Measurements from ENCODE around the gene SEPTIN14. TPM values are rescaled to one million over a fixed set of nuclear protein-coding genes. Genes with fewer than 3 reads are reported as not detected.
"Not testable (repeated sequence)": the region's sequence is repeated elsewhere in the genome, so short reads cannot be mapped to it uniquely, and the experiment has no call there.

The SEPTIN14 gene
- total and polyA plus RNA-seq, 2 of the 13 experiments (the other 11 are each of a cell fraction or from before 2014, with no cell fraction given), result not detected

DNA sequence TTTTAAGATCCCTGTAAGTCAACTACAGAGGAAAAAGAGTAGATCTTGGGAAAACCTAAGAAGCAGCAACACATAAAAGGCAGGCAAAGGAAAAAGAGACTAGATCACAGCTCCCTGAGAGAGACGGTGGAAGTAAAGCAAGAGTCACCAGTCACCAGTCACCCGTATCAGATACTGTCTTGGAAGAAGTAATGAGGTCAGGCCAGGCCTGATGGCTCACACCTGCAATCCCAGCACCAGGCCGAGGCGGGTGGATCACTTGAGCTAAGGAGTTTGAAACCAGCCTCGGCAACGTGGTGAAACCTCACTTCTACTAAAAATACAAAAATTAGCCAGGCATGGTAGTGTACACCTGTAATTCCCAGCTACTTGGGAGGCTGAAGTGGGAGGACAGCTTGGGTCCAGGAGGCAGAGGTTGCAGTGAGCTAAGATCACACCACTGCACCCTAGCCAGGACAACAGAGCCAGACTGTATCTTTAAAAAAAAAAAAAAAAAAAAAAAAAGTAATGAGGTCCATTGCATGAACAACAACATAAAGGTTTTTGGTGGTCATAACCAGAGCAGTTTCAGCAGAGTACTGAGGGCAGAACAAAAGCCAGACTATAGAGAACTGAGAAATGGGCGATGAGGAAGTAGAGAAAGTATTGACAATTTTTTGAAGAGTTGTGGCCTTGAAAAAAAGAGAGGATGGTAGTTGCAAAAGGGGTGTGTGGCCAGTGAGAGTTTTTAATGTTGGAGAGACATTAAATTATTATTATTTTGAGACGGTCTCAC, 41.6 kb upstream of the SEPTIN14 start (continued):
- TF ChIP-seq GFI1 (CRISPR knock-in tag; IDR thresholded peaks at IDR 0.05; ENCODE audit: borderline replicate concordance), result no peak
- TF ChIP-seq, protein P1, sequence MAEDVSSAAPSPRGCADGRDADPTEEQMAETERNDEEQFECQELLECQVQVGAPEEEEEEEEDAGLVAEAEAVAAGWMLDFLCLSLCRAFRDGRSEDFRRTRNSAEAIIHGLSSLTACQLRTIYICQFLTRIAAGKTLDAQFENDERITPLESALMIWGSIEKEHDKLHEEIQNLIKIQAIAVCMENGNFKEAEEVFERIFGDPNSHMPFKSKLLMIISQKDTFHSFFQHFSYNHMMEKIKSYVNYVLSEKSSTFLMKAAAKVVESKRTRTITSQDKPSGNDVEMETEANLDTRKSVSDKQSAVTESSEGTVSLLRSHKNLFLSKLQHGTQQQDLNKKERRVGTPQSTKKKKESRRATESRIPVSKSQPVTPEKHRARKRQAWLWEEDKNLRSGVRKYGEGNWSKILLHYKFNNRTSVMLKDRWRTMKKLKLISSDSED (CRISPR knock-in tag; IDR thresholded peaks at IDR 0.05), result no peak
- TF ChIP-seq, protein P2, sequence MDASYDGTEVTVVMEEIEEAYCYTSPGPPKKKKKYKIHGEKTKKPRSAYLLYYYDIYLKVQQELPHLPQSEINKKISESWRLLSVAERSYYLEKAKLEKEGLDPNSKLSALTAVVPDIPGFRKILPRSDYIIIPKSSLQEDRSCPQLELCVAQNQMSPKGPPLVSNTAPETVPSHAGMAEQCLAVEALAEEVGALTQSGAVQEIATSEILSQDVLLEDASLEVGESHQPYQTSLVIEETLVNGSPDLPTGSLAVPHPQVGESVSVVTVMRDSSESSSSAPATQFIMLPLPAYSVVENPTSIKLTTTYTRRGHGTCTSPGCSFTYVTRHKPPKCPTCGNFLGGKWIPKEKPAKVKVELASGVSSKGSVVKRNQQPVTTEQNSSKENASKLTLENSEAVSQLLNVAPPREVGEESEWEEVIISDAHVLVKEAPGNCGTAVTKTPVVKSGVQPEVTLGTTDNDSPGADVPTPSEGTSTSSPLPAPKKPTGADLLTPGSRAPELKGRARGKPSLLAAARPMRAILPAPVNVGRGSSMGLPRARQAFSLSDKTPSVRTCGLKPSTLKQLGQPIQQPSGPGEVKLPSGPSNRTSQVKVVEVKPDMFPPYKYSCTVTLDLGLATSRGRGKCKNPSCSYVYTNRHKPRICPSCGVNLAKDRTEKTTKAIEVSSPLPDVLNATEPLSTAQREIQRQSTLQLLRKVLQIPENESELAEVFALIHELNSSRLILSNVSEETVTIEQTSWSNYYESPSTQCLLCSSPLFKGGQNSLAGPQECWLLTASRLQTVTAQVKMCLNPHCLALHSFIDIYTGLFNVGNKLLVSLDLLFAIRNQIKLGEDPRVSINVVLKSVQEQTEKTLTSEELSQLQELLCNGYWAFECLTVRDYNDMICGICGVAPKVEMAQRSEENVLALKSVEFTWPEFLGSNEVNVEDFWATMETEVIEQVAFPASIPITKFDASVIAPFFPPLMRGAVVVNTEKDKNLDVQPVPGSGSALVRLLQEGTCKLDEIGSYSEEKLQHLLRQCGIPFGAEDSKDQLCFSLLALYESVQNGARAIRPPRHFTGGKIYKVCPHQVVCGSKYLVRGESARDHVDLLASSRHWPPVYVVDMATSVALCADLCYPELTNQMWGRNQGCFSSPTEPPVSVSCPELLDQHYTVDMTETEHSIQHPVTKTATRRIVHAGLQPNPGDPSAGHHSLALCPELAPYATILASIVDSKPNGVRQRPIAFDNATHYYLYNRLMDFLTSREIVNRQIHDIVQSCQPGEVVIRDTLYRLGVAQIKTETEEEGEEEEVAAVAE (CRISPR knock-in tag; IDR thresholded peaks at IDR 0.05; ENCODE audit: borderline replicate concordance), result no peak
- no peak for TF ChIP-seq ZNF569 (CRISPR knock-in tag; IDR thresholded peaks at IDR 0.05; ENCODE audit: borderline replicate concordance)

DNA sequence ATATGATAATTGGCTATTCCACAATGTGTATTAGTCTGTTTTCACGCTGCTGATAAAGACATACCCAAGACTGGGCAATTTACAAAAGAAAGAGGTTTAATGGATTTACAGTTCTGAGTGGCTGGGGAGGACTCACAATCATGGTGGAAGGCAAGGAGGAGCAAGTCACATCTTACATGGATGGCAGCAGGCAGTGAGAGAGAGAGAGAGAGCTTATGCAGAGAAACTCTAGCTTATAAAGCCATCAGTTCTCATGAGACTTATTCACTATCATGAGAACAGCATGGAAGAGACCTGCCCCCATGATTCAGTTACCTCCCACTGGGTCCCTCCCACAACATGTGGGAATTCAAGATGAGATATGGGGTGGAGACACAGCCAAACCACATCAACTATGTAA, 38.5 kb upstream of the SEPTIN14 start:
- H3K4me1 ChIP-seq (ENCODE audit: insufficient read depth, low read length); DNase-seq (ENCODE audit: low spot score); H3K27ac ChIP-seq (ENCODE audit: extremely low read length, insufficient read depth, low read length); FAIRE-seq; POLR2A ChIA-PET; ATAC-seq; H3K4me2 ChIP-seq (ENCODE audit: low read depth, low read length); H3K27me3 ChIP-seq (ENCODE audit: control insufficient read depth in 1 of 2, insufficient read depth in 2 of 2, low read length in 2 of 2); intact Hi-C loops (cut with micrococcal nuclease; ENCODE audit: unreplicated experiment); H3K79me2 ChIP-seq (ENCODE audit: insufficient read depth, low read length); H3K9ac ChIP-seq (ENCODE audit: insufficient read depth, low read depth, low read length); BruUV-seq (replicated peaks); H3K36me3 ChIP-seq (replicated peaks in 1 of 2; ENCODE audit: control insufficient read depth in 1 of 2, insufficient read depth in 2 of 2, low read length in 2 of 2); in situ Hi-C loops (cut with HindIII; ENCODE audit: extremely low pct_ligation_motif_present, low pct_unique_long_range_greater_than_20kb); H4K20me1 ChIP-seq (ENCODE audit: insufficient read depth, low read length); H3K4me3 ChIP-seq (replicated peaks in 1 of 3; ENCODE audit: insufficient read depth in 1 of 3, low read depth in 2 of 3, low read length in 3 of 3); H3K9me3 ChIP-seq (ENCODE audit: low read length); H2AFZ ChIP-seq (ENCODE audit: low read length); CTCF ChIA-PET (ENCODE audit: low intra/inter-chr PET ratio, low total read pairs): not testable (repeated sequence)
- WGBS (ENCODE audit: low lambda C conversion rate), result 95% methylated on average over 1 of the region's 1 CpG
- TF ChIP-seq ZNF431 (CRISPR knock-in tag; IDR thresholded peaks at IDR 0.05; ENCODE audit: borderline replicate concordance, low read depth), result peak; percentile 90; the same call in 1 of the 2 replicates
